DMS53 (cell line): ENCODE results near the gene ARID3C.

Experiments used
- DNase-seq: peaks from one replicate; lab custom pipeline; 2025; lab: John Stamatoyannopoulos, UW

The ARID3C gene, protein sequence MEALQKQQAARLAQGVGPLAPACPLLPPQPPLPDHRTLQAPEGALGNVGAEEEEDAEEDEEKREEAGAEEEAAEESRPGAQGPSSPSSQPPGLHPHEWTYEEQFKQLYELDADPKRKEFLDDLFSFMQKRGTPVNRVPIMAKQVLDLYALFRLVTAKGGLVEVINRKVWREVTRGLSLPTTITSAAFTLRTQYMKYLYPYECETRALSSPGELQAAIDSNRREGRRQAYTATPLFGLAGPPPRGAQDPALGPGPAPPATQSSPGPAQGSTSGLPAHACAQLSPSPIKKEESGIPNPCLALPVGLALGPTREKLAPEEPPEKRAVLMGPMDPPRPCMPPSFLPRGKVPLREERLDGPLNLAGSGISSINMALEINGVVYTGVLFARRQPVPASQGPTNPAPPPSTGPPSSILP

DNA sequence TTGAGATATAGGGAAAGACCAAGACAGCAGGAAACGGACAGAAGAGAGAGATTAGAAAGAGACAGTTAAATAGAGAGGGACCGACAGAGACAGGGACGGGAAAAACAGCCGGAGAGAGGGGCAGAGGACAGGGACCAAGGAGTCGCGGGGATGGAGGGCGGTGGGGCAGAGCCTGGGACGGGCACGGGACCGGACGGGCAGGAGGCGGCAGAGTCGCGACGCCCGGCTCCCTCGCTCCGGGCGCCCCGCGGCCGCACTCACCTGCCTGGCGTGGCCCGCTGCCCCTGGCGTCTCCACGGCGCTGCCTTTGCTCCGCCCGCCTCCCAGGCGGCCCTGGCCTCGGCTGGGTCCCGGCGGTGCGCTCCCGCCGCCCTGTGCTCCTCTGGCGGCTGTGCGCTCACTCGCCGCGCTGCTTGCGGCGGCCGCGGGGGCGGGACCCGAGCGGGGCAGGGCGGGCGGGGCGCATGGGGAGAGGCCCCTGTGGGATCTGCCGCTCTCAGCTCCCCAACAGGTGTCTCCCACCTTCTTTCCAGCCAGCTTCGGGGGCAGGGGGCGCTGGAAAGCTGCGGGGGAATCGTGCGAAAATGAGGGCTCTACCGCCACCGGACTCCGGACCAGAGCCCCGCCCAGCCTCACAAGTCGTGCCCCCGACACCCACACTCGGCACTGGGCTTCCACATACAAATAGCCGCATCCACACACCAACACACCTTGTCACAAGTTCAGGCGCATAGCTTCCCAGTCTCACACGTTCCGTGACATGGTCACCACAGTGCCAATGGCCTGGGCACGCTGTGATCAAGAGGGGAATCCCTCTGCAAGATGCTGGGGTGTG is at the start of gene ARID3C:
Gene ARID3C (minus strand): TSS at position 411 of the 835 bp plus-strand sequence. CDS start 1,052 bp downstream, outside the sequence.
- peak; percentile 69 for DNase-seq

DNA sequence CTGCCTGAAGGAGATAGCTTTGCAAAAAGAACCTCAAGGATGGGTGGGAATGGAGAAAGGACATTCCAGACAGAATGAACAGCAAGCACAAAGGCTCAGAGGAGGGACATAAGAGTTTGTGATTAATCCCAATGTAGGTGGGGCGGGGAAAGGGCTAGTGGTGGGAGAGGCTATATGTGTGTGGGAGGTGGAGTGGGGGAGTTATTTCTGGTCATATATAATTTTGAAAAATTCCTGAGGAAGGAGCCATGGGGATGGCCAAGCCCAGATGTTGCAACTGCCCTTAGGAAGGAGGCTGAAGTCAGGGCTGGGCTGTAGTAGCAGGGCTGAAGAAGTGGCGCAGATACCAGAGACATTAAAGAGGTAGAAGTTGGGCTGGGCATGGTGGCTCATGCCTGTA is 47.0 kb upstream of the ARID3C start:
- no peak for DNase-seq

DNA sequence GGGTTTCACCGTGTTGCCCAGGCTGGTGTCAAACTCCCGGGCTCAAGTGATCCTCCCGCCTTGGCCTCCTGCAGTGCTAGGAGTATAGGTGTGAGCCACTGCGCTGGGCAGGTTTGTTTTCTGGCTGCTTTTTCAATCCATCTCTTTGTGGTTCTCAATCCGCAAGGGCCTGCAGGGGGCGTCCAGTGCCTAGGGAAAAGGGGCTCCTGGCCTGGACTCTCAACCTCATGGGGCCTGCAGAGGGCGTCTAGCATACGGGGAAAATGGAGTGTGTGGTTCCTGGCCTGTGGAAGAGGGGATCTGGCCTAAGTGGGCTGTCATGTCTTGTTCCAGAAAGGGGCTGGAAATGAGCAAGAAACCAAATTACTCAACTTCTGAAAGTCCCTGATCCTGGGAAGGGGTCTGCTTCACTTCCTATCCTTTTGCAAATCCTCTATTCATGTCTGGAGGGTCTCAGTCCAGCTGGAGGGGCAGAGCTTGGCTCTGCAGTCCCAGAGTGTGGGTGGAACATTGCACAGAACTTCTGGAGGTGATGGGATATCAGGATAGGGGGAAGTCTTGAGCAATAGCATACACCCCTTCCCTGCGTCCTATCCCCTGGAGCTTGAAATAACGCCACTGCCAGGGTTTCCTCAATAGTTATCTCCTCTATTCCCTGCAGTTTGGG is 46.3 kb upstream of the ARID3C start:
- DNase-seq = peak; percentile 84

DNA sequence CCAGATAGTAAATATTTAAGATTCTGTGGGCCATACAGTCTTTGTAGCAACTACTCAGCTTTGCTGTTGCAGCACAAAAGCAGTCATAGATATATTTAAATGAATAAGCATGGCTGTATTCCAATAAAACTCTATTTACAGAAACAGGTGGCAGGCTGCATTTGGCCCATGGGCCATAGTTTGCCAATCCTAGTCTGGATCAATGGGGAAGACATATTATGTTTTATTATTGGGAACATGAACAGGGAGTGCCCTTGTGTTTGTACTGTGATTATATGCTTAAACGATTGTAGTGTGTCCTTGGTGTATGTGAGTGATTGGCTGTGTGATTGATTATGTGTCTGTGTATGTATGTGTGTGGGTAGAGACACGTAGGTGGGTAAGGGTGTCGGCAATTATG is 45.6 kb upstream of the ARID3C start:
- no peak for DNase-seq

DNA sequence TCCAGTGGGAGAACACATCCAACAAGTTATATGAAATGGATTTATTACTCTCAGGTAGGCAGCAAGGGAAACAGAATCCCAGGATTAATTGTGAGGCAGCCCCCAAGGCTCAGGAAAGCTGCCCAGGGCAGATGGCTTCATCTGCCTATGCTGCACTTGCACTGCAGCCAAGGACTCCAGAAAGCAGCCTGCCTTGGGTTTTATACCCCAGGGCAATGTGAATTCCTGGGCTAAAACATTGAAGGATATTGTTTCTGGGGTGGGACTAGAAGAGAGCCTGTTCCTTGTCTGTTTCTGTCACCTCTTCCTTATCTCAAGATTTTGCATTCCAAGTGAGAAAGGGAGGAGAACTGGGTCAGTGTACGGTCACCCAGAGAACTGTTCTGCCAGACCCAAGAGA is 42.4 kb upstream of the ARID3C start:
- no peak for DNase-seq

DNA sequence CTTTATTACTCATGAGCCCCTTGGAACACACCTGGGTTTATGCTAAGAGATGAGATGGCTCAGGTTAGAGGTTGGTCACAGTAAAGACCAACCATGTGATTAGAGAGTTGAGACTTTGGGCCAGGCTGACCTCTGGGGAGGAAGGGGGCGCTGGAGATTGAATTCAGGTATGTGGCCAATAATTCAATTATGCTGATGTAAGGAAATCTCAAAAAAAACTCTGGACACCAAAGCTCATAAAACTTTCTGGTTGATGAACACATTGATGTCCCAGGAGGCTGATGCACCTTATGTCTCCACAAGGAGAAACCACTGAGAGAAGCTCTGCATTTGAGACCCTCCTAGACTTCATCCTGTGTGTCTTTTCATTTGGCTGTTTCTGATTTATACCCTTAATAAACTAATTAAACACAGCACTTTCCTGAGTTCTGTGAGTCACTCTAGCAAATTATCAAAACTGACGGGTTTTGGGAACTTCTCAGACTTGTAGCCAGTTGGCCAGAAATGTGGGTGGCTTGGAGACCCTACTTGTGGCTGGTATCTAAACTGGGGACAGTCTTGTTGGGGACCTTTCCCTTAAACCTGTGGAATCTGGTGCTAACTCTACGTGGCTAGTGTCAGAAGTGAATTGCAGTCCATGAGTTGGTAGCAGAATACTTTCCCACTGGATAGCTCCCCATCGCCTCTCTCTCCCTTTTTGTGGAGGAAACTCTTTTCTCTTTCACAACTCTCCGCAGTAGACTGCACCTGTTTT is 41.1 kb upstream of the ARID3C start:
- no peak for DNase-seq

DNA sequence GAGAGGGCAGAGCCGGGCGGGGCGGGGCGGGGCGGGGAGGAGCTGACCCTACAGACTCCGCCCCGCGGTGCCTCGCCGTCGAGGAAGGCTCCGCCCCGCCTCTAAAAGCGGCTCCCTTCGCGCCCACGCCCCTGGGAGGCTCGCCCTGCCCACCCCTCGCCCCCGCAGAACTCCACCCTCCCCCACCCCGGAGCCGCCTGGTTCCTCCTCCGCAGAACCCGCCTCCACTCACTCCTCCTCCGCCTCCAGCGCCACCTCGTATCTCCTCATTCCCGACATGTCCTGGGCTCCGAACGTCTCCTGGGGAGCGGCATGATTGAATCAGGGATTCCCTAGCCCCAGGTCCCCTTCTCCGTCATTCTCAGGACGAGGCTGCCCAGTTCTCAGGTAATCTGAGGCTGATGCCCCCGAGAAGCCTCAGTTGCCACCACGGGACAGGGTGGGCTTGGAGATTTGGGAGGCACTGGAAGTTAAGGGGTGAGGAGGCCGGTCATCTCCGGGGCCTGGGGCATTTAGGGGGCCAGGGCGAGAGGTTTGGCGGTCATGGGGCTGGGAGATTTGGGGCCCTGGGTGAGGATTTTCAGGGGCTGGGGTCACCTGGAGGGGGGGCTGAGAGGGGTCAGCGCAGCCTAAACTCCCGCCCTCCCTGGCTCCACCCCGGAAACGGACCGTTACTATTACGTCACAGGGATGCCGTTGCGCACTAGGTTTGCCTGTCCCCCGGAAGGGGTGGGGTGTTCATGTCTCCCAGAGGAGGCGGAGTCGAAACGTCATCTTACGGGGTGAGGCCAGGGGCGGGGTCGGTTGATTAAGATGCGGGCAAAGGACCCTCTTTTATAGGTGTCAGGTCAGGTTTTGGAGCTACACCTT is 36.8 kb upstream of the ARID3C start:
- peak; percentile 94 for DNase-seq

DNA sequence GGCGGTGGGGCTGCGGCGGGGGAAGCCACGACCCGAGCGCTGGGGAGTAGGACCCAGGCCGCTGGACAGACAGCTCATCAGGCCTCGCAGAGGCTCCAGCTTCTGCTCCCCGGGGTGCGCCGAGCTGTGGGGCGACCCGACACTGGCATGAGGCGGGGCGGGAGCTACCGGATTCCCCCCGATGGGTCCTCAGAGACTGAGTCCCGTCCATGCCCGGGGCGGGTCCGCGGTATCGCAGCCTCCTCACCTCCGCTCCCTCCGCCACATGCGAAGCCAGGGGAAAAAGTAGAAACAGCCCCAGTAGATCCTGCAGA is 36.2 kb upstream of the ARID3C start:
- DNase-seq = no peak

DNA sequence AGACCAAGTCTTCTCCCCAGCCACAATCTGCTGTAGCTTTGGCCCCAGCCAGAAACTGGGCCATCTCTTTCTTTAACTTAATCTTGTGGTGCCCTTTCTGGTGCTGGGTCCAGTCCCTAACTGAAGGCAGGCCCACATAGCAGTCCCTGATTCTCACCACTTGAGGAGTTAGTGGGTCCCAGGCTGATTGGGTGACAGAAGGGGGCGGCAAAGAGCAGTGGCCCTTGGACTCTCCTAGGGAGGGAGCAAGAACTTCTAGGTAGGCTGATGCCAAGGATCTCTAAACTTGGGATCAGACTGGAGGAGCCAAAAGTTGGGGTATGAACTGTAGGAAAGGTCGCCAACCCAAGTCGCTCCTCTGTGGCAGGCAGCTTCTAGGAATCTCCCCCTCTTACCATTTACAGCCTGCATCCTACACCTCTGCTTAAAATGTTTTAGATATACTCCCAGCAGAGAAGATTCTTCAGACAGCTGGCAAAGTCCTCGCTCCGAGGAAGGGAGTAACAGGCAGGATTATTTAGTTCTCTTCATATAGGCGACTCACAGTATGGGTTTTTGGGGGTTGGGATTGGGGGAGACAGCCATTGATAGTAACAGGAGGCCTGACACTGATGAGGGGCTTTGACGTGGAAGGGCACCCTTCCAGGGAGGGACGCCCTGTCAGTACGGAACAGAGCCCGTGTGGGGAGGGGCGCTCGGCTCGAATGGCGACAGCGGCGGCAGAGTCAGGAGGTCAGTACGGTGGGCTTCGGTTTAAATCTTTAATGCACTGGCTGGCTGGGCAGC is 35.6 kb upstream of the ARID3C start:
- DNase-seq = peak; percentile 71

DNA sequence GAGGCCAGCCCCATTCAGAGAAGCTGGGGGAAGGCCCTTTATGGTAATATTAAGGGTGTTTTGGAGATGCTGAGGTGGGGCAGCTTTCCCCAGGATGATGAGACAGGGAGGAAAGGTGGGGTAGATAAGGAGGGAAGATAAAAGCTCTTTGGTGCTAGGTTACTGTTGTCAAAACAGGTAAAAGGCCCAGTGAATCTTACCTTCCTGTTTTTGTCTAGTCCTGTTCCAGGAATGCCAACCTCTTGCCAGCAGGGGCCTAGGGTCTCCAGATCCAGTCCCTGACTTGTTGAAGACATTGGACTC is 34.4 kb upstream of the ARID3C start:
- no peak for DNase-seq

DNA sequence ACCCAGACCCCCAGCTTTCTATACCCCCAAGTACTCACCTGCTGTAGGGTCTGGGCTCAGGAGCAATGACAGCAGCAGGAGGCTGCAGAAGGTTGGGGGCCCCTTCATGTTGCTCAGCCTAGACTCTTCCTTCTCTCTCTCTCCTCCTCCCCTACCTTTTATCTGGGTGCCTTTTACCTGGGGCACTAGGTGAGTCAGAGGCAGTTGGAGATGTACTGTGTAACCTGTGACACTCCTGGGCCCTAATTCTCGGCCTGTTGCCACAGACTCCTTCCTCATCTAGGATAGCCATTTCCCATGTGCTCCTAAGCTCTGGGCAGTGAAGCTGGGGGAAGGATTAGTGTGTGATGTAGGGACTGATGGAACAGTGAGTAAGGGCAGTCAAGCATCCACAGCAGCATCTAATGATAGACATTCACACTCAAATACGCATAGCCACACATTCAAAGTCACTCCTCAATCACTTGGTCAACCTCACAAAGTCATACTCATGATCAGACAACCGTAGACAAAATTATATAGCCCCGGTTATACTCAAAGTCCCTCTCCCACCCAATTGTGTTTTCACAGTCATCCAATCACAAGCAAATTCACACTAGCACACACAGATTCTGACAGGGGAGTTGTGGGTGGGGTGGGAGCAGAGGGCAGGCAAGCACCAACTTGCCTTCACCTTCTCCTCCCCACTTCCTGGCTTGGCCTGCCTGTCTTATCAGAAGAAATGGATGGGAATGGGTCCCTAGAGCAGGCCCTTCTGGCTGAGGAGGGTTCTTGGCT is 33.8 kb upstream of the ARID3C start, which contains the start of gene CCL27:
Gene CCL27 (minus strand): TSS at position 132 of the 777 bp plus-strand sequence. CDS start 24 bp downstream, at position 108.
- no peak for DNase-seq

DNA sequence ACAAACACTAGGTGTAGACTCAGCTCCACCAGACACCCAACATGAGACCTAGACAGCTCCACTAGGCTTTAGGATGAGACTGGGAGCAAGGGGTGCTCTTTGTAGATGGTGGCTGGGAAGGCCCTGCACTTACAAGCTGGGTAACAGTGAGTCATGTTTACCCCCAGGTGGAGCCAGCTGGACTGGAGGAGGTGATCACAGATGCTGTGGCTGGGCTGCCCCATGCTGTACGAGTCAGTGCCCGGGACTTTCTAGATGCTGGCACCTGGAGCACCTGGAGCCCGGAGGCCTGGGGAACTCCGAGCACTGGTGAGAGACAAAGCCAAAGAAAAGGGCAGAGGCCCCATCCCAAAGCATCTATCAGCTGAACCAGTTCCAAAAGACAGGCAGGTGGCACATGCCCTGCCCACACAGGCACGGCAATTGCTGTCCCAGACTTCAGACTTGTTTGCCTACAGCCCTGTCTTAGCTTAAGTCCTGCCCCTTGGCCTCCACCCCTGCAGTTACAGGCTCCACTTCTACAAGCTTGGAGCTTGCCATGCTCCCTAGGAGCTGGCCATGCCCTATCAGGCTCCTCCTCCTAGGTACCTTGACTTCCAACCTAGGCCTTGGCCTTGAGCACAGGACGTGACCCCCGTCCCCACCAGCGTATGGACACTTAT is 30.9 kb upstream of the ARID3C start:
- peak; percentile 92 for DNase-seq

DNA sequence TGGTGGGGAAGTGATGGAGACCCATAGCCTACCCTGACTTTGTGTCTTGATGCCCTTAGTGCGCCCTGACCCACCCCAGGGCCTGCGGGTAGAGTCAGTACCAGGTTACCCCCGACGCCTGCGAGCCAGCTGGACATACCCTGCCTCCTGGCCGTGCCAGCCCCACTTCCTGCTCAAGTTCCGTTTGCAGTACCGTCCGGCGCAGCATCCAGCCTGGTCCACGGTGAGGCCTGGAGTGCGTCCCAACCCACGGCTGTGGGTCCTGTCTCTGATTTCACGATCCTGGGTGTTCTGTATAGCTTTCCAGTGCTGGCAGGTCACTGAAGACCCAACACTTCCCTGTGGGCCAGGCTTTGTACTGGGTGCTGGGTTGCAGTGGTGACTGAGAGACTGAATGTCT is 29.6 kb upstream of the ARID3C start:
- DNase-seq = no peak

DNA sequence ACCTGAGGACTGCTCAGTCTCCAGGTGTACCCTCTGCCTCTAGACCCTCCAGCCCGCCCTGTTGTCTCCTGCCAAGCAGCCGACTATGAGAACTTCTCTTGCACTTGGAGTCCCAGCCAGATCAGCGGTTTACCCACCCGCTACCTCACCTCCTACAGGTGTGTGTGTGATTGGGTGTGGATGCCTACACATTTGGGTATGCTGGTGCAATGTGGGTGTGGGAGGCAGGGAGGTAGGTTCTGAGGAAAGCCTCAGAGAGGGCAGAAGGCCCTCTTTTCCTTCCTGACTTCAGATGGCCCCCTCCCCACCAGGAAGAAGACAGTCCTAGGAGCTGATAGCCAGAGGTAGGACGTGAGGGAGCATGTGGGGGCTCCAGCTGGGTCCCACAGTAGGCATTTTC is 28.1 kb upstream of the ARID3C start:
- no peak for DNase-seq

DNA sequence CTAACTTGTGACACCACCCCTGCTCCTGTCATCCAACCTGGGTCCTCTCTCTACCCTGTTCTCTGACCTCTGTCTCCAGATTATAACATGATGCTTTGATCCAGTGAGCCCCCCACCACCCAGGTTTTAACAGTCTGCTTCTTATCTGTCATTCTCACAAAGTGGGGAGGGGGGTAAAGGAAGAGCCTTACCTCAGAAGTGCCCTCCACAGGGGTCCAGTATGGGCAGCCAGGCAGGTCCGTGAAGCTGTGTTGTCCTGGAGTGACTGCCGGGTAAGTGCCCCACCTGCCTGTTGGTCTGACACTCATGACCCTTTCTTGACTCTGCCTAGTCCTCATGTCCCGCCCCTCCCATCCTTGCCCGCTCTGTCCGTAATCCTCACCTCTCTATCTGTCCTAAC is 26.5 kb upstream of the ARID3C start:
- DNase-seq = no peak

DNA sequence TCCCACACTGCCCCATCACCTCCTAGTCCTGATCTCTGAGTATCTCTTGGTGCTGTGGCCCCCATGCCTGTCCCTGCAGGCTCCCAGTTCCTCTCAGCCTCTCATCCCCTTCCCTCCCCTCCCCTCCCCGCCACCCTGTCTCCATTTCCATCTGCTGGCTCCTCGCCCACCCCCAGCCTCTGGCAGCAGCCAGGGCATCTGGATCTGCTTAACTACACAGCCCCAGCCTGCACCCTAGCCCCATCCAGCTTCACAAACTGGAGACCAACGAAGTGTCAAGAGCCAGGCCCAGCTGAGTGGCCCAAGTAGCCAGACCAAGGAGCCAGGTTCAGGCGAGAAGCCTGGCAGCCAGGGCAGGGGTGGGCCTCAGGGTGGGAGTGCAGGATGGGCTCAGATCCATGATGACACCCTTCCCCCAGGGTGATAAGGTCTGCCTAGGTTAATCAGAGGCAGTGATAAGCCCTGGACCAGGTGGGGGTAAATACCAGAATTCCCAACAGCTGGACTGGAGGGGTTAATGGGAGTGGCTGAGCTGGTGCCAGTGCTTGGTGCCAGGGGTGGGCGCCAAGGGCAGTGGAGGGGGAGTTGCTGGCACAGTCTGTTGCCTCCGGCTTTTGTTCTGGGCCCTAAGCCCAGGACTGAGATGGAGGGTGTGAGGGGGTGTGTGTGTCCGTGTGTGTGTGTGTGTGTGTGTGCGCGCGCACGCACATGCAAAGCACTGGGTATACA is 25.6 kb upstream of the ARID3C start:
- no peak for DNase-seq

DNA sequence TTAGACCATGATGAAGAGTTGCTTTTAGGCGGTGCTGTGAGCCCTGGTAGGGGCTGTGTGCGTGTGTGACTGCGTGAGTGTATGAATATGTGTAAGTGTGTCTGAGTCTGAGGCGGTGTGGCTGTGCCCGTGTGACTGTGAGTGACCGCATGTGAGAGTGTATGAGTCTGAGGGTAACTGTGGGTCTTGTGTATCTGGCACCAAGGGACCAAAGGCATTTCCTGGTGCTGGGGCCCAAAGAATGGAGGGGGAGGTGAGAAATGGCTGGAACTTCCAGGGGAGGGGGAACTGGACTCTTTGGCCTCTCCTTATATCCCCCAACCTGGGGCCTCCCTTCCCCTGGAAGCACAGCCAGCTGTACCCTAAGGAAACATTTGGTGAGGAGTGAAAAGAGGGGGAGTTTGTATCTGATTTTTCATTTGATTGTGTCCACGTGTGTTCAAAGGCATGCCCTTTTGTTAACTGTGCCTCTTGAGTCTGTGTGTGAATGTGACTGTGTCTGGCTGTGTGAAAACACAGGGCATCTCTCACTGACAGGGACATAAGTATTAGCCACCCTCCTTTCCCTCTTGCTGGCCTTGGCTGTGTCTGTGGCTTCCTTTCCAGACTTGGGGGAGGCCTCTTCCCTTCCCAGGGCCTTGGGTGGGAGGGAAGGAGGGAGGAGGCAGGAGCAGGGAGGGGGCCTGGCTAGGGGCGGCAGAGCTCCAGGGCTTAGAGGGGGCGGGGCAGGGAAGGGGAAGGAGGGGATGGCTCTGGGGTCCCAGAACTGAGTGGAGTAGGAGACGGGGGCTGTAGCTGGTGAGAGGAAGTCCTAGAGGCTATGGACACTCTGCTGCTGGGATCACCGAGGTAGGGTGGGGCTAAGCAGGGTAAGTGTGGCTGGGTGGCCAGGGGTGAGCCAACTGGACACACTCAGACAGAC is 24.5 kb upstream of the ARID3C start:
- no peak for DNase-seq
